Measurements from ENCODE around the gene FHOD3.

The FHOD3 gene

DNA sequence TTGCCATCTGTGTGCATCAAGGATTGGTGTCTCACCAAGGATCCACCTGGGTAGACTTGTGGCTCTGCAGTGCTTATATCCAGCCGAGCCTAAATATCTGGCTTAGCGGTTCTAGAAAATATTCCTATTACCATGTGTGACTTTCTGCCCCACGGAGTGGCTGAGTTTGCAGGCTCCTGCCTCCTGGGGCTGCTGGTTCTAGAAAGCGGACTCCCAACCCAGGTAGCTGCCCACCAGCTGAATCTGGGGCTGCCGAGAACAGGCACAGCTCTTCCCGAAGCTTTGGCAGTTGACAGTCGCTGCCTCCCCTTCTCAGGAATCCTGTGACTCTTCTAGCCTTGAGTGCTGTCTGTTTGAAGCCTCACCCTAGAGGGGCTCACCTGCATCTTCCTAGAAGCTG, 426.7 kb downstream of the FHOD3 start:
- no peak for DNase-seq (ENCODE audit: low read depth in 2 of 2, low spot score in 1 of 2)

DNA sequence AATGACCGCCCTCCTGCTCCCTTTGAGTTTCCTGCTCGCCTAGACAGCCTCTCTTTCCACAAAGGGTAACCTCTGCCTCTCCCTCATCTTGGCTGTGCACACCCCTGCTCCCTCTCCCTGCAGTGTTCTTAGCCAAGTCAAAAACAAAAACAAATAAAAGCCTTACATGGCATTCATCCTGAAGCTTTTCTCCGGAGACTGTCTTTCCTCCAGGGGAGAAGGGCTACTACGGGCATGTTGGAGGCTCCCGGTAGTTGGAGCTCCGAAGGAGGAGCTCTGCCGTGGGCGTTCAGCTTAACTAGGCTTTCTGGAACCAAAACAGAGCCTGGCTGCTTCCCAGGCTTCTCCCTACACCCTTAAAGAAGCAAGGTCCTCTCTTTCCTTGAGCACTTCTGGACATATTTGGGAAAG, 427.1 kb downstream of the FHOD3 start:
- DNase-seq (ENCODE audit: low read depth in 2 of 2, low spot score in 1 of 2), result no peak

DNA sequence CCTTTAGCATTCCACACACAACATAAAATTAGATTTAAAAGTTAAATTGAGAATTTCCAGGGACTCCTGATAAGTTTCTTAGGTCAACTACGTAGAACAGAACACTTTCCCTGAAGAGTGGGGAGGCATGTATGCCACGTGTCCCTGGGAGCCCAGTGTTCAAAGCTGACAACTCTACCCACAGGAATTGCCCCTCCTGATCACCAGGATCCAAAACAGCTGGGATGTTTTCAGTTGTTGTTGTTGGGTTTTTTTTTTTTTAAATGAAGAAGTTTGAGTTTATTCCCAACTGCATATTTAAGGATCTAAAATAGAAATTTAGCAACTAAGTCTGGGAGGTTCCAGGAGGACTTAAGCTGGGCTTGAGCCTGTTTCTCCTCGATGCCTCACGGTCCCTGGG, 430.8 kb downstream of the FHOD3 start:
- DNase-seq (ENCODE audit: low read depth in 2 of 2, low spot score in 1 of 2), result no peak

DNA sequence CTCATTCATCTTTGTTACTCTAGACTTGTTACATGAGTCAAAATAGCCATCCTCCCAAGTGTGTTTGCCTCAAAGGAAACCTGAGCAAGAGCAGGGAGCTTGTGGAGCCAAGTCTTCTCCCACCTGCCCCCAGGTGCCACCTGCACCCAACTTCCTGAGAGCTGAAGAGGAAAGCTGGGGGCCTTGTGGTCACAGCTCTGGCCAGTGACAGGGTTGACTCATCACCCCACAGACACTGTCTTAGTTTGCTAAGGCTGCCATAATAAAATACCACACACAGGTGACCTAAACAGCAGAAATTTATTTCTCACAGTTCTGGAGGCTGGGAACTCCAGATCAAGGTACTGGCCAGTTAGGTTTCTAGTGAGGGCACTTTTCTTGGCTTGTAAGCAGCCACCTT, 431.7 kb downstream of the FHOD3 start:
- DNase-seq (ENCODE audit: low read depth in 2 of 2, low spot score in 1 of 2), result no peak

DNA sequence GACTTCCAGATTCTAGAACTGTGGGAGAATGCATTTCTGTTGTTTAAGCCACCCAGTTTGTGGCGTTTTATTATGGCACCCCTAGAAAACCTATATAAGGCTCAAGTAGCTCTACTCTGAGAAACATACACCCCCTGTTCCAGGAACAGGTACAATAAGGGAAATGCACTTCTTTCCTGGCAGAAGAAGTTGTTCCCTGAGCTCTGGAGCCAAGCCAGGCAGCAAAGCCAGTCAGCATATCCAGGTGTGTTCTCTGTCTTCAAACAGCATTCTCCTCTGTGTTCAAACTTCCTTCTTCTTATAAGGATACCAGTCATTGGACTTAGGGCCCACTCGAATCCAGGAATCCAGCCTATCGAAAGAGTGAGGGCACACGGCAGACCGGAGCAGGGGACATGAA, 434.8 kb downstream of the FHOD3 start:
- no peak for DNase-seq (ENCODE audit: low read depth in 2 of 2, low spot score in 1 of 2)

DNA sequence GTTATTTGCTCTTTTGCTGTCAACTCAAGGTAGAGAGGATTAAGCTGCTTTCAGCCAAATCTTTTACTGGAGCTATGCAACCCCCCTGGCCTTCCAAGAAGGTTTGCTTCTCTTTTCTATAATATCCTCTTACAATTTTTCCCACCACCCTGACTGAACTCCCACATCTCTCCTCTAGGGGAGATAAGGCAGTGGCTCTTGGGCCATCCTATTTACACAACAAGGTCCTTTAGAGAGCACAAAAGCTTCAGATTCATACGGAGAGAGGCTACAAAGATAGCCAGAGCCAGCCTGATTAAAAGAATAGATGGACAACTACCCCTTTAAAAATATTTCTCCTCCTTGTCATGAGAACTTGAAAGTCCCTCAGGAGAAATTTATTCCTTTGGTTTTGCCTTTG, 435.6 kb downstream of the FHOD3 start:
- DNase-seq (ENCODE audit: low read depth in 2 of 2, low spot score in 1 of 2), result no peak

DNA sequence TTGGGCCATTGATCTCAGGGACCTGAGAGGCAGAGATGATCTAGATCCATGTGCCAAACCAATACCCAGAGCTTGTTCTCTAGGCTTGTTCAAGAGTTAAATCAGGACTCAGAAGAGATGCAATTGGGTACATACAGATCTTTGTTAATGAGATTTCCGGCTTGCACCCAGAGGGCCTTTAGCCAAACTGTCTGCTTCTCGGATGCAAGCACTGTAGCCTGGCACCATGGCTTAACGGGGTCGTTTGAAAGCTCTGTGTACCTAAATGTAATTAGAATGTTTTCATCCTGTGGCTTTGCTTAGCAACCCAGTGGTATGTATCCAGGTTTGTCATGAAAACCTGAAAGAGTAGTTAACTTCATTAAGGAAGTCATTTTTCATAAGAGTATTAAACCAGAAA, 437.1 kb downstream of the FHOD3 start:
- DNase-seq (ENCODE audit: low read depth in 2 of 2, low spot score in 1 of 2), result no peak

DNA sequence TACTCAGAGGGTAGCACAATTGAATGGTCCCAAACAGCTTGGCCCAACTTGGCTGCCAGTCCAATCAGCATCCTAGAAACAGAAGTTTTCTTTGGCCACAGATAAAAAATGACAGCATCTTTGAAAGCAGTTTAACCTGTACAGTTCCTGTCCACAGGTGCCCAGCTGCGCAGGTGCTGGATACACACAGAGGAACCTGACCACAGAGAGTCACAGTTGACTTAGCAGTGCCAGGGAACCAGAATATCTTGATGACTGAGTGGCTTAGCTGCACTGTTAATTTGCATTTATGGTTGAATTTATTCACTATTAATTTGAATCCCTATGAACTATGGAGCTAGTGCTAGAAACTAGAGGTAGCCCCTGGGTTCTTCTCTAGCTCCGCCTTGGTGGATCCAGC, 437.6 kb downstream of the FHOD3 start:
- DNase-seq (ENCODE audit: low read depth in 2 of 2, low spot score in 1 of 2), result no peak

DNA sequence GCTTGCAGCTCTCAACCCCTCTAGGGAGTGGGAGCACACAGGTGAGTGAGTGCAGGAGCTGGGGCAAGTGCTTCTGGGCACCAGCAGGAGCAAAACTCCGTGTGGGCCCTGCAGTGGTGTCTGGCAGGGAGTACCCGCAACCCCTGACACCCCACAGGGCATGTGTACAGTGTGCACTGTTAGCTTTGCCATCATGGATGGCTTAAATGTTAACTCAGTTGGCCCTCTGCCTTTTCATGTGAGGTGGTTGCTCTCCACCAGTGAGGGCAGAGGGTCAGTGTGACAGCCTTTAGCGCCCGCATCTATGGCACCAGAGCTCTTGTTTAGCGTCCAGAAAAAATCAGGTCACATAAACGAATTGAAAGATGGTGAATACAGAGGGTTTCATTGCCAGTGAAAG, 438.6 kb downstream of the FHOD3 start:
- no peak for DNase-seq (ENCODE audit: low read depth in 2 of 2, low spot score in 1 of 2)

DNA sequence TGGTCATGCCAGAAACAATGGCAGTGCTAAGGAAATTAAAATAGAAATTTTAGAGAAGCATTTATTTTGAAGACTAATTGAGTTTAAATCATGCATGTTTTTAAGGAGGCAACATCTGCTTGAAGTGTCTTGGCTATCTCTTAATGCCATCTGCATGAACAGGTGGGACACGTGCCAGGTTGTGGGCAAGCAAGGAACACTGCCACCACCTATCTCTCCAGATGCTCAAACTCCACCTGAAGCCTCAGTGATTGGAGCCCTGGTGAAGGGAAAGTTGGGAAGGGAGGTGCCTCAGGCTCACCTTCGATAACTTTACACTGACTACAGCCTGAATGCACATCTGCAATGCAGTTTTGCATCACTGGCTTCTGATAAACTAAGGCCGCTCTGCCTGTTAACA, 439.8 kb downstream of the FHOD3 start:
- DNase-seq (ENCODE audit: low read depth in 2 of 2, low spot score in 1 of 2), result no peak

DNA sequence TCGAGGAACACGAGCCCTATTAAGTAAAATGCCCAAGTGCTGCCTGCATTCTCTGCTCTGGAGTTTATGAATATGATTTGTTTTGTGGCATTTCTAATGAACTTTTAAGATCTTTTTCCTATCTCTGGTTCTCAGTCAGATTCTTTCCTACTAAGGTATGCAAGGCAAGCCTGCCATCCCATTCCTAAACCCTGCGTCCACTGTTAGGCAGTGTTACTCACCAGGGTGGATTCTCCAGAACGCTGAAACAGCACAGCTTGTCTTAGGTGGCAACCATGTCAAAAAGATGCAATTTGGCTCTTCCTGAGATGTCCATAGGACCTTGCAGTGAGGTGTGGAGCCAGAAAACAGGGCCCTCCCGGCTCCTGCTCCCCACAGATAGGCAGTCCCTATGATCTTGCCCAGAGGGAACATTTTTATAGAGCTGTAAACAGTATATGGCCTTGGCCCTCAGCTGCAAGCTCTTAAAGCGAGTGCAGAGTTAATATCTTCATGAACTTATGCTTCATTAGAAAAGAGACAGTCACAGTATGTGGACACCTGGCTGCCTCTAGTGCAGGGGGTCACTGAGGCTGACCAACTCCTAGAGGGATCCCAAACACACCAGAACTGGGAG, 446.9 kb downstream of the FHOD3 start:
- no peak for DNase-seq (ENCODE audit: low read depth in 2 of 2, low spot score in 1 of 2)

DNA sequence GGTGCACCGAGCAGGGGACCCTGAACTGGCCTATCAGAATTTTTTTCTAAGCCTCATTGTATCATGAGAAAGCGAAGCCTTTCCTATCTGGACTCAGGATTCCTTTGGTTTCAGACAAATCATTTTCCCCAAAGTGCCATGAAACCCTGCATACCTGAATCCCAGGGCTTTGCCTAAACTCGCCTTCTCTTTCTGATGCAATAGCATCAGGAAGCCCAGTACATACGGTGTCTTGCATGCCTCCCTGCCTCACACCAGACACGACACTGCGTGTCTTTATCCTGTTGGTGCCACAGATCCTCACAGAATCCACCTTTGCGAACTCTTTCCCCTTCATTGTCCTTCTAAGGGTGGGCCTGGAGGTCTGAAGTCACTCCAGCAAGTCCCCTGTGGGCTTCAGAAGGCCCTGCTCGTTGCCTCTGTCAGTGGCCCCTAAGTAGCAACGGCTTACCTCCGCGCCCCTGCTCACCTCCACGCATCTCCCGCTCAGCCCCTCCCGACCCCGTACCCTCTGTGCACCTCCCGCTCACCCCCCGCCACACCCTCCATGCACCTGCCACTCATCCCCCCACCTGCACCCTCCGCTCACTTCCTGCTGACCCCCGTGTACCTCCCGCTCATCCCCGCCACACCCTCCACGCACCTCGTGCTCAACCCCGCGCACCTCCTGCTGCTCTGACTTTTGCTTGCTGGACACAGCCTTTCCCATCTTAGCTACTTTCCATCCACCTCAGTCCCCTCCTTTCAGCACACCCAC, 447.9 kb downstream of the FHOD3 start:
- no peak for DNase-seq (ENCODE audit: low read depth in 2 of 2, low spot score in 1 of 2)

DNA sequence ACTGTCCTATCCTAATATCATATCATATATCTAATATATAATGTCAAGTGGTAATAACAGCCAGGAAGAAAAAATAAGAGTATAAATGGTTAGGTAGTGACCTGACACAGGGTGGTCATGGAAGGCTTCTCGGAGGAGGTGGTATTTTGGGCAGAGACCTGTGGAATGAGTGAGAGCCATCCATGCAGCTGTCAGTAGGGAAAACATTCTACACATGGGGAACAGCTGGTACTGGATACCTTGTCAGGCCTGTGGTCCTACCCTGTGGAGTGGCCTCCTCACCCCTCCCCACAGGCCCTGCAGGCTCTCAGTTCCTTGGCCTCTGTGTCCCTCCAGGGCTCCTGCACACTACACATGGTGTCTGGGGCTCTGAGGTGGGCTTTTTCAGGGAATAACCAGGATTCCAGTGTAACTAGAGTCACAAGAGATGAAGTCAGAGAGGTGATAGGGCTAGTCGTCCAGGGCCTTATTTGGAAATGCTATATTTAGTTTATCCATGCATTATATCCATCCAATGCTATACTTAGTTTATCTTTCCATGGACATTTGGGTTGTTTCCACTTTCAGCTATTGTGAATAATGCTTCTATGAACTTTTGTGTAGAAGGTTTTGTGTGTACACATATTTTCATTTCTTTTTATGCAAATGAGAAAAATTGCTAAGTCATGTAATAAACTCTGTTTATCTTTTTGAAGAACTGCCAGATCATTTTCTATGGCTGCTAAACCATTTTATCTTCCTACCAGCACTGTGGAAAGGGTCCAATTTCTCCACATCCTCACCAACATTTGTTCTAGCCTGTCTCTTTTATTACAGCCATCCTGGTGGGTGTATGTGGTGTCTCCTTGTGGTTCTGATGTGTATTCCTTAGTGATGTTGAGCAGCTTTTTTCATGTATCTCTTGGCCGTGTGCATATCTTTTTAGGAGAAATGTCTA, 455.7 kb downstream of the FHOD3 start:
- DNase-seq (ENCODE audit: low read depth in 2 of 2, low spot score in 1 of 2), result no peak

DNA sequence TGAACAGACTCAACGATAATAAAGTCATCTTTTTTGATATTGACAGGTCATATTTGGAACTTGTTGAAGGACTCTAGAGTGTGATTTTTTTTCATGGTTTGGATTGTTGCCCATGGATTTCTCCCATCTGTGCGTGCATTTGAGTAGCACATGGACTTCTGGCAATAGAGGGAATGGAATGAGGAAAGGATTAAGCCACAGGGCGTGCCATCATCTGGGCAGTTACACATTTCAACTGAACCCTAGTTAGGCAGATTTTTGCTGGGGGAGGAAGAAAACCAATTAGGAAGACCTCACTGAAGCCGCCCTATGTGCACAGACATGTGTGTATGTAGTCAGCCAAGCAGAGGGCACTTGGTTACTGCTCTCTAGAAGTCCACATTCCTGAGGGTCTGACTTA, 458.7 kb downstream of the FHOD3 start:
- DNase-seq (ENCODE audit: low read depth in 2 of 2, low spot score in 1 of 2), result no peak

DNA sequence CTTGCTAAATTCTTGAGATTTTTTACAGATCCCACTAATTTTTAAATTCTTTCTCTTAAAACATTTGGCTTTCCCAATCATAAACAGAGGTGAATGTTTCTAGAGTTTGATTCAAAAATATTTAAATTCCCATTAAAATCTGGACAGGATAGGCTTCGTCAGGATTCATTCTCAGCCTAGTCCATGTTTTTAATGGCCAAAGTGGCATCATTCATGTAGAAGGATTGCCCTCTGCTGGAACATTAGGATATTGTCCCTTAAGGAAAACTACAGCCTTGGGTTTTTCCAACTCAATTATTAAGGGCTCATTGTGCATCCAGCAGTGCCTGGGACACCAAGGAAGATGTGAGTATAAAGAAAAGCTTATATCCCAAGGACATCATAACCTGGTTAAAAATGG, 459.6 kb downstream of the FHOD3 start:
- no peak for DNase-seq (ENCODE audit: low read depth in 2 of 2, low spot score in 1 of 2)

DNA sequence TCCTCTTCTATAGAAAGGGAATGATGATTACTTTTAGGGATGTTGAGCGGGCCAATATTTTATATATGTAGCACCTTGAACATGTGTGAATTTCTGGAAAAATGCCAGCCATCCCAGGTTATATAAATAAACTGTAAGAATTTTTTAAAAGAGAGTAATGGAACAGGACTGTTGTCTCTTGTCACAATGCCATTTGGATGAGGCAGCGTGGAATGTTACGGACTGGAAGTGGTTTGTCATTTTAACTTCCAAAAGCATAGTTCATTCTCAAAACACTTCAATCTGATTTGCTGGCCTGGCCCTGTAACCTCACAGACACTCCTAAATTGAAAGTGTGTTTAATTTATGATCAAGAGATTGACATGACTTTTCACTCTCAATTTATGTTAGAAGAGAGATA, 460.5 kb downstream of the FHOD3 start:
- DNase-seq (ENCODE audit: low read depth in 2 of 2, low spot score in 1 of 2), result no peak

DNA sequence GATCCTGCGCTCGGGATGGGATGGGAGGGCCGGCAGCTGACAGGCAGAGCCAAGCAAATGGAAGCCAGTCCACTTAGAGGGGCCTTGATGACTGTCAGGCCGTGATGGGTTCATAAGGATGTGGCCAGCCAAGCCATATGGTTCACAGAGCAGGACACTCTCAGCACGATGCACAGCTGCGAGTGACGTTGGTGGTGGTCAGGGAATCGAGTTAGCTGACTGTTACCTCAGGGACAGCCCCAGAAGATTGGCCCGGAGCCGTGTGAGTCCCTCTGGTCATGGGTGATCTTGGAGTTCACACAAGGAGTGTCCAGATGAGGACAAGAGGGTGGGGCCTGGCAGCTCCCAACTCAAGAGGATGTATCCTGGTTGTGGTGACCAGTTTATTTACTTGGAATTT, 461.1 kb downstream of the FHOD3 start:
- DNase-seq (ENCODE audit: low read depth in 2 of 2, low spot score in 1 of 2), result no peak

DNA sequence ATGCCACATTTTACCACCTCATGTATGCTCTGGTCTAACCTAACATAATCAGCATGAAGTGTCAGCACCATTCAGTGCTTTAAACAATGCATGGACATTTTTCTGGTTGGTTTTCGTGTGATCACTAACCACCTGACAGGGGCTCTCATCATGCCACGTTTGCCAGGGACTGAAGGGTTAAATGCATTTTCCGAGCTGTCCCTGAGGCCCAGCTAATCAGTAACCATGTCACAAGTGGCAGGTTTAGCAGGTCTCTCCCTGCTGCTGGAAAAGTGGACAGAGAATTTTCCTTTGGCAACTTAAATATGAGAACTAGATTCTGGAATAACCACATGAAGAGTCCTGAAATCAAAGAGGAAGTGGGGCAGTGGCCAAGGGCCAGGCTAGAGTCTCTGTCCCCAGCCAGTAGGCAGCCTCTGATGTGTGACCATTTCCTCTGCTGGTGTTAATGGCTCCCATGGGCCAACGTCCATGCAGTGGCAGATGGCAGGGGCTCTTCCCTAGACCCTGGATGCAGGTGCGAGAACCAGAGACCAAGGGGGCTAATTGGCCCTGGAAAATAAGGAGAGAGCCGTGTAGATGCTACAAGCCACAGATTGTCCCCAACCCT, 461.8 kb downstream of the FHOD3 start:
- no peak for DNase-seq (ENCODE audit: low read depth in 2 of 2, low spot score in 1 of 2)

DNA sequence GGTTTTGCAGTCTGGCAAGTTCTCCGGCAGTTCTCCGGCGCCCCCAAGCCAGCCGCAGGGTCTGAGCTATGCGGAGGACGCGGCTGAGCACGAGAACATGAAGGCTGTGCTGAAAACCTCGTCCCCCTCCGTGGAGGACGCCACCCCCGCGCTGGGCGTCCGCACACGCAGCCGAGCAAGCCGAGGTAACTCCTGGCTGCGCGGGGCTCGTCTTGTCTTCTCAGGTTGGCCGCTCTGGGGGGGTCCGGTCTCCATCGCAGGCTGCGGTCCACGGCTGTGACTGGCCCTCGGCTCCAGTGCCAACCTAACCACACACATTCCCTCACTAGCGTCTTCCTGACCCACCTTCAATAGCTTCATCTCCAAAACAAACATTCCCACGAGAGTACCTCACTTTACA, 463.1 kb downstream of the FHOD3 start:
- no peak for DNase-seq (ENCODE audit: low read depth in 2 of 2, low spot score in 1 of 2)

DNA sequence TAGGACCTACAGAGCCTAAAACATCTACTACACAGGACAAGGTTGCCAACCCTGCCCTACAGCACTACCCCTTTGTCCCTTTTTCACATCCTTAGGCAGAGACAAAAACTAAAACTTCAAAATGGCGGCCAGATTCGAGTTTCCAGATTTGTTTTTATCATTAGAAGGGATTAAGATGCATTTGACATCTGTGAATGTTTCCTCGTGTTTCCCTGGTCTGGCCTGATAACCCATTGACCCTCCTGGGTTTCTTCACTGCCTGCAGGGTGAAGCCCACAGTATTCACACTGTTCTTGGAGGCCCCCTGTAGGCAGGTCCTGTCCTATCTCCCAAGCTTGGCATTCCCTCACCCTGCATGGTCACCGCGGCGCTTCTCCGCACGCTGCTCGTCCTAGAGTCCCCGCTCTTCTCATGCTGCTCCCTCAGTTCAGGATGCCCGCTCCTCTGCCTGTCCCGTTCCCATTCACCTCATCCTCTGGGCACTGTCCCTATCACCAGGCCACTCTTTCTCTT, 463.7 kb downstream of the FHOD3 start:
- DNase-seq (ENCODE audit: low read depth in 2 of 2, low spot score in 1 of 2), result no peak

DNA sequence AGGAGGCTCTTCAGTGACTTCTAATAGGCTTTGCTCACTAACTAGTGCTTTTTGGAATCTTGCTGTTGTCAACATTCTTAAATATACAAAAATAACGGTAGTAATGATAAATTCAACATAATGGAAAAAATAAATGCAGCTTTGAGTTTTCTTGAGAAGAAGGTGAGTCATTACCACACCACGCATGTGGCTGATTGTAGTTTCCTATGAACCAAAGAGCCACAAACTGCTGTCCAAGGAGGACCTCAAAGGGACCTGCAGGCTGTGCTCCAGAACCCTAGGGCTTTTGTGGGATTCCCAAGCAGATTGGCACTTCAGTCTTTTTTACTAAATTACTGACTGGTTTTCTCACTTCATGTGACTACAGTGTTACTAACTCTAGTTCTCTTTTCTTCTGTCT, 464.6 kb downstream of the FHOD3 start:
- no peak for DNase-seq (ENCODE audit: low read depth in 2 of 2, low spot score in 1 of 2)

Data from stimulated activated CD8-positive, alpha-beta memory T cell treated with anti-CD3 and anti-CD28 coated beads, Interleukin-4, amount 100 ng/mL, for 1 hour (primary cell).